Neural progenitor cell (in vitro differentiated cells): ENCODE measurements around the gene CPT1A.

Source experiments
- EZH2 ChIP-seq: fragments of 200-600 bp; sonication (generic); IDR thresholded peaks from 2 replicates; pipeline ENCODE4 v1.6.1; 2017; ENCODE audit warnings: antibody characterized with exemption, mild to moderate bottlenecking, moderate library complexity
- TF ChIP-seq, protein P1 (sequence below): fragments of 200-600 bp; sonication (generic); IDR thresholded peaks from 2 replicates; pipeline ENCODE4 v1.5.1; 2017; ENCODE audit warnings: antibody characterized with exemption, mild to moderate bottlenecking

DNA sequence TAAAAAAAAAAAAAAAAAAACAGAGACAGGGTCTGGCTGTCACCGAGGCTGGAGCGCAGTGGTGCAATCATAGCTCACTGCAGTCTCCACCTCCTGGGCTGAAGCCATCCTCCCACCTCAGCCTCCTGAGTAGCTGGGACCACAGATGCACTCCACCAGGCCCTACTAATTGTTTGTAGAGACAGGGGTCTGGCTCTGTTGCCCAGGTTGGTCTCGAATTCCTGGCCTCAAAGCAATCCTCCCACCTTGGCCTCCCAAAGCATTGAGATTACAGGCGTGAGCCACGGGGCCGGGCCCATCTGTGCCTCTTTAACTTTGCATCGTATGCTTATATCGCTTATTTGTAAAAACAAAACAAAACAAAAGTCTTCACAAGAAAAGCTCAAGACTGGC is 3.1 kb downstream of the CPT1A start:
- TF ChIP-seq, protein P1, sequence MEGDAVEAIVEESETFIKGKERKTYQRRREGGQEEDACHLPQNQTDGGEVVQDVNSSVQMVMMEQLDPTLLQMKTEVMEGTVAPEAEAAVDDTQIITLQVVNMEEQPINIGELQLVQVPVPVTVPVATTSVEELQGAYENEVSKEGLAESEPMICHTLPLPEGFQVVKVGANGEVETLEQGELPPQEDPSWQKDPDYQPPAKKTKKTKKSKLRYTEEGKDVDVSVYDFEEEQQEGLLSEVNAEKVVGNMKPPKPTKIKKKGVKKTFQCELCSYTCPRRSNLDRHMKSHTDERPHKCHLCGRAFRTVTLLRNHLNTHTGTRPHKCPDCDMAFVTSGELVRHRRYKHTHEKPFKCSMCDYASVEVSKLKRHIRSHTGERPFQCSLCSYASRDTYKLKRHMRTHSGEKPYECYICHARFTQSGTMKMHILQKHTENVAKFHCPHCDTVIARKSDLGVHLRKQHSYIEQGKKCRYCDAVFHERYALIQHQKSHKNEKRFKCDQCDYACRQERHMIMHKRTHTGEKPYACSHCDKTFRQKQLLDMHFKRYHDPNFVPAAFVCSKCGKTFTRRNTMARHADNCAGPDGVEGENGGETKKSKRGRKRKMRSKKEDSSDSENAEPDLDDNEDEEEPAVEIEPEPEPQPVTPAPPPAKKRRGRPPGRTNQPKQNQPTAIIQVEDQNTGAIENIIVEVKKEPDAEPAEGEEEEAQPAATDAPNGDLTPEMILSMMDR = no peak
- TF ChIP-seq EZH2 = no peak
